B cell (primary cell): ENCODE data around the gene MPZL2. TPM values are rescaled to one million over a fixed set of nuclear protein-coding genes. Genes with fewer than 3 reads are reported as not detected.

Experiments used
- ATAC-seq: fragments of 200-7000 bp; cut with Tn5 transposase; one replicate; pipeline ENCODE4 v1.10.0; 2021; ENCODE audit warnings: low read depth, mild to moderate bottlenecking, moderate number of reproducible peaks, moderate library complexity
- CTCF ChIA-PET: fragments of 350-600 bp; sonication (Branson Sonifier 250); formaldehyde crosslinking; loops from one replicate; lab custom pipeline; 2021; ENCODE audit warnings: antibody characterized with exemption, inconsistent platforms; lab: Charles Lee
- POLR2A ChIA-PET: fragments of 350-600 bp; sonication (Branson Sonifier 250); formaldehyde crosslinking; loops from one replicate; lab custom pipeline; 2021; ENCODE audit warnings: antibody characterized with exemption; lab: Charles Lee
- DNase-seq: peaks from one replicate; pipeline ENCODE4 v3.0.0; 2013
- H2AFZ ChIP-seq: 2 replicates; pipeline ENCODE4 v1.6.1; 2012; ENCODE audit warnings: mild to moderate bottlenecking, low read depth, low read length; ENCODE audit not compliant: insufficient read depth, poor library complexity, severe bottlenecking
- H3K27ac ChIP-seq, 2 donors: 1 replicate in 1 of 2; 2 replicates in 1 of 2; pipeline ENCODE4 v1.5.1; 2012 to 2013; ENCODE audit warnings: low read length in 2 of 2, mild to moderate bottlenecking in 2 of 2, moderate library complexity in 1 of 2
- H3K27me3 ChIP-seq, 4 experiments: fragments of 200-600 bp in 1 of 4; sonication (generic) in 1 of 4; replicated peaks in 1 of 4; 1 replicate in 2 of 4; 2 replicates in 2 of 4; pipeline versions ENCODE4 v1.6.1 to v1.7.0; 2013 to 2016; ENCODE audit warnings: low read length in 3 of 4, mild to moderate bottlenecking in 2 of 4, mixed read lengths in 1 of 4, moderate library complexity in 1 of 4; ENCODE audit not compliant: insufficient read depth in 4 of 4, control insufficient read depth in 3 of 4; ENCODE audit errors: control extremely low read depth in 1 of 4
- H3K36me3 ChIP-seq, 2 experiments: replicated peaks in 1 of 2; 1 replicate in 1 of 2; 2 replicates in 1 of 2; pipeline versions ENCODE4 v1.6.1 to v1.7.1; 2013; ENCODE audit warnings: low read length in 1 of 2; ENCODE audit not compliant: insufficient read depth in 2 of 2, control insufficient read depth in 1 of 2; ENCODE audit errors: control extremely low read depth in 1 of 2, extremely low read depth in 1 of 2
- H3K4me1 ChIP-seq, 2 donors: fragments of 200-600 bp in 1 of 2; sonication (generic) in 1 of 2; 1 replicate in 1 of 2; 2 replicates in 1 of 2; pipeline versions ENCODE4 v1.5.1 to v1.6.1; 2013 to 2017; ENCODE audit warnings: low read length in 2 of 2; ENCODE audit not compliant: control insufficient read depth in 2 of 2, insufficient read depth in 2 of 2
- H3K4me2 ChIP-seq: replicated peaks from 2 replicates; pipeline ENCODE3; 2012; ENCODE audit warnings: mild to moderate bottlenecking, low read depth, low read length; ENCODE audit not compliant: poor library complexity, severe bottlenecking
- H3K4me3 ChIP-seq, 5 experiments: fragments of 200-600 bp in 1 of 5; sonication (generic) in 1 of 5; 1 replicate in 3 of 5; 2 replicates in 2 of 5; pipeline versions ENCODE4 v1.5.1 to v1.7.0; 2011 to 2016; ENCODE audit warnings: low read length in 4 of 5, mild to moderate bottlenecking in 4 of 5, low read depth in 2 of 5, control low read depth in 1 of 5, moderate library complexity in 1 of 5; ENCODE audit not compliant: insufficient read depth in 1 of 5; ENCODE audit errors: control extremely low read depth in 1 of 5, extremely low read depth in 1 of 5
- H3K79me2 ChIP-seq: fragments of 200-600 bp; sonication (generic); one replicate; pipeline ENCODE4 v1.6.0; 2016; ENCODE audit warnings: low read length; ENCODE audit not compliant: control insufficient read depth, insufficient read depth
- H3K9ac ChIP-seq: fragments of 200-600 bp; sonication (generic); 2 replicates; pipeline ENCODE4 v1.6.1; 2017; ENCODE audit warnings: mild to moderate bottlenecking, low read length, moderate library complexity
- H3K9me3 ChIP-seq, 3 donors: one replicate each; pipeline versions ENCODE4 v1.6.1 to v1.7.1; 2013; ENCODE audit warnings: low read length in 2 of 3; ENCODE audit not compliant: control insufficient read depth in 2 of 3, insufficient read depth in 1 of 3; ENCODE audit errors: control extremely low read depth in 1 of 3
- H4K20me1 ChIP-seq: 2 replicates; pipeline ENCODE4 v1.6.0; 2012; ENCODE audit warnings: mild to moderate bottlenecking, low read length; ENCODE audit not compliant: insufficient read depth, control insufficient read depth, poor library complexity, severe bottlenecking
- H3K27ac Mint-ChIP-seq: one replicate; pipeline ENCODE4 v1.8.0; 2021; ENCODE audit warnings: mixed read lengths
- H3K27me3 Mint-ChIP-seq: one replicate; pipeline ENCODE4 v1.8.0; 2021; ENCODE audit warnings: mixed read lengths
- H3K4me1 Mint-ChIP-seq: one replicate; pipeline ENCODE4 v1.8.0; 2021; ENCODE audit warnings: mixed read lengths
- H3K4me3 Mint-ChIP-seq: one replicate; pipeline ENCODE4 v1.8.0; 2021; ENCODE audit warnings: mixed read lengths
- H3K9me3 Mint-ChIP-seq: one replicate; pipeline ENCODE4 v1.8.0; 2022; ENCODE audit warnings: mixed read lengths; ENCODE audit not compliant: insufficient read depth
- CTCF ChIP-seq: fragments of 200-600 bp; IDR thresholded peaks from one replicate; pipeline ENCODE4 v1.8.0; 2022; ENCODE audit warnings: antibody characterized with exemption, mild to moderate bottlenecking
- EZH2 ChIP-seq: IDR thresholded peaks from 2 replicates; pipeline ENCODE4 v1.6.1; 2012; ENCODE audit warnings: borderline replicate concordance, low read depth, mild to moderate bottlenecking, moderate library complexity, low read length; ENCODE audit not compliant: insufficient read depth, poor library complexity, severe bottlenecking
- WGBS: methylation state at CpG from one replicate; pipeline ENCODE4 v1.1.5; 2013; ENCODE audit warnings: missing lambda C conversion rate; ENCODE audit not compliant: insufficient coverage; 5-methylcytosine and 5-hydroxymethylcytosine counted together
- intact Hi-C: fragments of 100-400 bp; cut with micrococcal nuclease; formaldehyde crosslinking; loops from one replicate; pipeline ENCODE4 v1.10.0; 2022
- polyA plus RNA-seq: library from polyadenylated mRNA; depleted of rRNA; stranded (reverse); fragments of >200 nt; gene quantifications from 2 replicates; pipeline ENCODE4 v1.2.3, GENCODE V29; 2012
- total RNA-seq, 2 donors: library from RNA; stranded (reverse); fragments of 120-200 nt in 1 of 2; gene quantifications; 1 replicate in 1 of 2; 2 replicates in 1 of 2; pipeline versions ENCODE4 v1.2.3 to v1.2.4, GENCODE V29; 2013 to 2022

Gene MPZL2
- total and polyA plus RNA-seq, 2 donors (not counting 1 experiment from before 2014, with no cell fraction given), result 1.2 TPM; not detected in 1

- peaks cover 6 to 10% of the 10 kb centered on the region in 2 donors for H3K4me1 ChIP-seq
- TF ChIP-seq CTCF, result no peak
- TF ChIP-seq EZH2, result no peak
- H3K9me3 Mint-ChIP-seq, result no peaks in the 10 kb centered on the region
- peak within 1 kb of the TSS; percentile 87 for H3K9ac ChIP-seq
- peak; percentile 95 for DNase-seq
- peak within 1 kb of the TSS; percentile 80 for H3K4me2 ChIP-seq
- intact Hi-C loops, result loop anchor here (1.0 to 5.0 kb wide), 5 partner anchors 11 to 185 kb away; partner anchors contain the start of genes KMT2A and UBE4A
- peaks cover 19% of the 10 kb centered on the region for H3K79me2 ChIP-seq
- peak within 1 kb of the TSS; percentile 99 for H3K27ac Mint-ChIP-seq
- H3K27me3 Mint-ChIP-seq, result peaks cover 20% of the 10 kb centered on the region
- WGBS, result under 1% methylated on average over 26 of the region's 33 CpGs
- H3K4me1 Mint-ChIP-seq, result peaks cover 13% of the 10 kb centered on the region
- POLR2A ChIA-PET, result interaction anchor here (0.6 to 1.0 kb wide), 2 partner anchors 19 to 98 kb away, joined by 3 to 4 read pairs; no protein-coding TSS in a partner anchor
- peak within 1 kb of the TSS; percentile 96 to 100 (median 97) for H3K4me3 ChIP-seq
- ATAC-seq, result peak; percentile 76
- peak within 1 kb of the TSS; percentile 98 for H3K4me3 Mint-ChIP-seq
- H2AFZ ChIP-seq, result peak within 1 kb of the TSS; percentile 89
- CTCF ChIA-PET, result interaction anchor here (0.6 to 1.5 kb wide), 8 partner anchors 9 to 180 kb away, joined by 3 to 16 read pairs (median 3); partner anchors contain the start of genes JAML and MPZL2
- H3K36me3 ChIP-seq, result no peaks in the 10 kb centered on the region
- peak within 1 kb of the TSS; percentile 91 to 97 for H3K27ac ChIP-seq
- no peaks in the 10 kb centered on the region for H4K20me1 ChIP-seq
- H3K9me3 ChIP-seq, result peaks cover 0 to 5% (median 0%) of the 10 kb centered on the region in 3 donors
- H3K27me3 ChIP-seq, result no peaks in the 10 kb centered on the region
Observed at GRCh38 chr11:118251858-118252652, 12.0 kb downstream of the MPZL2 start, which contains the start of gene MPZL3. Gene MPZL3 (minus strand): TSS chr11:118252365. CDS start chr11:118252294, 71 bp downstream.
